Brain pericyte (primary cell): ENCODE measurements around the gene TTC28.

Experiments
- DNase-seq: peaks from one replicate; pipeline ENCODE4 v3.0.0-alpha.2; 2012; ENCODE audit warnings: low read depth, low spot score

TTC28 gene

DNA sequence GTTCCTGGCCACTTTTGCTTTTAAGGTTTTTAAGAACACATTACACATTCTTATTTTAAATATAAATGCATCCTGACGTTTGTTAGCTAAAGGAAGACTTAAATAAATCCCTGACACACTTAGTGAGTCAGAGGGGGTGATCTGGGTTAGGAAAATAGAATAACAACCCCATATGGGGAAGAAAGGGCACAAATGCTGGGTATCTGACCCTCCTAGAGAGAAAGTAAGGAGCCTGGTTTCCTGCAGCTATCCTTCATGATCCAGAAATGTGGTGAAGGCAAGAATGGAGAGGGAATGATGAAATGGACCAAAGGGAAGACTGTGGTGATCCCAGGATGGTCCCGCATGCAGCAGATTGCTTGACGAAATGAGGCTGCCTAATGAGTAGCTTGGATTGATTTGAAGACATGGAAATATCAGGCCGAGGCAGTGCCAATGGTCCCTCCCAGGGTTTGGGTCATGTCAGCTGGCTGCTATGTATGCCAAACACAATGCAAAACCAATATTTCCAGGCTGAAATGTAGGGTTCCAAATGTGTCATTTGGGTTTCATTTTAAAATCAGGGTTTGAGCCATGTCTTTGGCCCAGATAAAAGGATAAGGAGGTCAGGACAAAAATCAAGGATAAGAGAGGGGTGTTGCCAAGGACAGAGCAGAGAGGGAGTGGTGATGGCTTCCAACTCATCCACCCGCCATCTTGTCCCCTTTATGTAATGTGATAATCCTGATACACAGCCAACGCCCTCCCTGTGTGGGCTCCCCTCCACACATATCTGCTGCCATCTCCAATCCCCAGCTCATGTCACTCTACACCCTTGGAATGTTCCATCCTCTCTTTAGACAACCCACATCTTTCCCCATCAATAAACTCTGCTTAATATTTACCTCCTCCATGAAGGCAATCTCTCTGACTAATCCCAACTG lies 625.5 kb downstream of the TTC28 start:
- peak; percentile 61 for DNase-seq

DNA sequence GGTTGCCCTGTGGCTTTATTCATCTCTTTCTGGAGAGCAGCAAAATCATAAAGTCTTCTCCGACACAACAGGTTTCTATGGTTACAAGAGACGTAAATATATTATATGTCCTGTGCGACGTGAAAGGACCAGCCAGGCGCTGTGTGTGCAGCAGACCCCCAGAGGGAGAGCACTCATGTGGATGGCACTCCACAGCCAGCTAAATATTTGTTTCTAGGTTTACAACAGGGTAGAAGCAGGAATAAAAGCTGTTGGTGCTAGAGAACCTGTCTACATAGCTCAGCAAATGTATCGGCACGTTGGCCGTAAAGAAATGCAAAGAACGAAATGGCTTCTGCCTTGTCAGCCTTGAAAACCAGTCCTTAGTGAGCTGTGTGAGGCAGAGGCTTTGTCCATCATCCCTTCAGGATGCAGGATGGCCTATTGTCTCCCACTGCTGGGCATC lies 626.8 kb downstream of the TTC28 start:
- DNase-seq: no peak

DNA sequence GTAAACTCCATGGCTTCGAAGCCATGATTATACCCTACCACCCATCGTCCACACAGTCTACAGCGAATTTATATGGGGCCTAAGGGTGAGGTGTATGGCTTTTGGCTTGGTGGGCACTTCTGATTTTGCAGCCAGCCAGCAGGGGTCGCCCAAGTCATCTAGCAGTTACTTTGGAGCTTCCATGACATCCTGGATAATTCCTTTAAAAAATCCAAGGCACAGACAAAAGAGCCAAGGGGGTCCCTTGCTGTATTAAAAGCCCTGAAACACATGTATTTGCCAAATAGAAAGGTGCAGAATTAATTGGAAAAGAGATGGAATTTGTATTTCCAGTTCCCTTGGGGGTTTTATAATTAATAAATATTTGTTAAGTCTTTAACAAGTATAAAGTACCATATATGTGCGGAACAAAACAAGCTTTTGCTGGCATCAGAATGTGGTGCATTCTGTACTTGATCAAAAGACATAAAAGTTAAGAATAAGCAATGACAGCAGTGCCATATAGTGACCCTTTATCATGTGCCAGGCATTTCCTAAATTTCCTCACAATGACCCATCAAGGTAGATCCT lies 627.8 kb downstream of the TTC28 start:
- DNase-seq: no peak

DNA sequence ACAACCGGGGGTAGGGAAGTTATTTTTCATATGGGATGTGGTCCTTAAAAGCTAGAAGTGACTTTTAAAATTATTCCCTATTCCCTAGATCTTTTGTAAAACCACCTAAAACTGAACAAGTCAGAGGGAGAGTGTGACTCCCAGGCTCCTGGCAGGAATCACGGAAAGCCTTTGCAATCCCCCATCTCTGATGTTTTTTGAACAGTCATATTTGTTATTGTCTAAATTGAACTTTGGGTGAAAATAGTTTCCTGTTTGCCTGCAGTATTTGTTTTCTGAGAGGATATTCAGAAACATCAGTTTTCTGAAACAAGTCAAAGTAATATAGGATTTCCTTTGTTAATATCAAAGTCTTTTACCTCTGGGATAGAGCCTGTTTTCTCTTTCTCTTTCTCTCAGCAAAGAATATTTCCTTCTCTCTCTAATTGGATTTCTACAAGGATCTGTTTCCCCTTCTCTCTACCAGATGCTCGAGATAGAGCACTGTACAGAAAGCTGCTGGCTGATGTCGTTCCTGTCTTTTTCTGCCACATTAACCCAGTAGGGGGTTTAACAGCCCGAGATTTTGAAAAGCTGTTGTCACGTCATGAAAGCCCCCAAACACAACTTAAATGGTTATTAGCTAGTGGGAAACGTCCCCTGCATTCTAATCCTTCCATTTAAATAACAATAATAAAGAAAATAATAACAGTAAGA lies 628.4 kb downstream of the TTC28 start:
- no peak for DNase-seq

DNA sequence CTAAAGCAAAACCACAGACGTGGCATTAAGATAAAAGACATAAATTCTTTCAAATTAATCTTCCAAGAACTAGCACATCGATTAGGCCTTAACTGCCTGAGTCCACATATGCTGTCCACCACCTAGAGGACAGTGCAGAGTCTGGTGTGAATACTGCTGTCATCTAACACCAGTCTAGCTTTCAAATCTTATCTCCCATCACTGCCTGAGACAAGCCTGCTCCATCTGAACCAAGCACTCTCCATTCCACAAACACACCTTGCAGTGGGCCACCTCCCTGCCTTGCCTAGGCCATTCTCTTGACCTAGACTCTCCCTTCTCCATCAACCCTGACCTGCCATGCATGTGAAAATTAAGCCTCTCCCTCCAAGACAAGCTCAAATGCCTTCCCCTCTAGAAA lies 631.1 kb downstream of the TTC28 start:
- no peak for DNase-seq

DNA sequence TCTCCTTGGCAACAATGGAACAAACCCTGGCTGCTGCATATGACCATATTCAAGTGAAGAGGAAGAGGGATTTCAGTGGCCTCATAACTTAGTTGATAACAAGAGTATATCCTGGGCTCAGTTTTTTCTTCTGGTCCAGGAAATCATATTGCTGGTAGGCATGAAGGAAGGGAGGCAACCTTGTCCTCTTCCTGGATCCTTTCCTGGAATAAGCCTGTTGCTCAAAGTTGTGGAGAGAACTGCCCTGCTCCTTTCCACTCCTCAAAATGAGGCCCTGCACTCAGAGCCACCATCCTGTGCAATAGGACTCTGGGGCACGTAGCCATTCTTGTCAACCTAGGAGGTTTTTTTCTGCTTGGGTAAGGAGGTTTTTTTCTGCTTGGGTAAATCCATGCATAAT lies 631.9 kb downstream of the TTC28 start:
- DNase-seq: no peak

DNA sequence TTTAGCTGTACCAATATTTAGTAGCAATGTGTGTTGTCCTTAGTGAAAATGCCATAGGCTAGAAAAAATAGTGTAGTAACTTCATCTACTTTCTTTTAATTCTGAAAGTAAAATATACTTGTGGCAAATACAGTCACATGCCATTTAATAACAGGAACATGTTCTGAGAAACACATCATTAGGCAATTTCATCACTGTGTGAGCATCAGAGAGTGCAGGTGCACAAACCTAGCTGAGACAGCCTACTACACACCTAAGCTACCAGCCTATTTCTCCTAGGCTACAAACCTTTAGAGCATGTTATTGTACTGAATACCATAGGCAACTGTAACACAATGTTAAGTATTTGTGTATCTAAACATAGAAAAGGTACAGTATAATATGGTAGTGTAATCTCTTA lies 633.5 kb downstream of the TTC28 start:
- no peak for DNase-seq

DNA sequence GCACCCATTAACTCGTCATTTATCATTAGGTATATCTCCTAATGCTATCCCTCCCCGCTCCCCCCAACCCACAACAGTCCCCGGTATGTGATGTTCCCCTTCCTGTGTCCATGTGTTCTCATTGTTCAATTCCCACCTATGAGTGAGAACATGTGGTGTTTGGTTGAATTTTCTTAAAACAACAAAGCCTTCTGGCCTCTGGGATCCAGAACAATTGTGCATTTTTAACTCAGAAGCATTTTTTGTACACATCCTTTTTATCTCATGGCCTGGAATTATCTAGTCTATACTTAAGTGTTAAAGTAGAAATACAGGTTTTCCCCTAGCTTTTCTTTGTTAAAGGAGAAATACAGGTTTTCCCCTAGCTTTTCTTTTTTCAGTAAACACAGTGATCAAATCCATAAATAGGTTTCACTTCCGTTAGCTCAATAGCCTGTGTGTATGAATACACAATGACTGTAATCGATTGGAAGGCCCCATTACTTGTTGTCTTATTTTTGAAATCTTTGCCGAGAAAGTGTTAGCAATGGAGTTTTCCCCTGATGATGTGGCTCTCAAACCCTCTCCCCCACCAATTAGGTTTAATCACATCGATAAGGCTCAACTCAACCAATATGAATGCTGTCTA lies 635.0 kb downstream of the TTC28 start:
- DNase-seq: no peak

DNA sequence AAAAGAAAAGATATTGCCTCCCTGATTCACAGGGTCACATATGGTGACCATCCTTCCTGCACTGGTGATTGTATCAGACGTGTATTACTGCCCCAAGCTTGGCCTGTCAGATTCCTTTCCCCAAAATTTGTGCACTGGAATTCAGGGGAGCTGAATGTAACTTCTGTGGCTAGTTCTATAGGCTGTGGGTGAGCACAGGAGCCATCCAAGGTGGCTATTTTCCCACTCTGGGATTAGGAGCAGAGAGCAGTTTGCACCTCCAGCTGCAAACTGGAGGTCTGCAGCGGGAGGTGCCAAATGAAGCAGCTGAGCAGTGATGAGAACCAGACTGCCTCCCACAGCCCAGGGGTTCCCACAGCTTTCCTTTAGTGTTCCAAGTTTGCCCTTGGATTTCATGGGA lies 636.4 kb downstream of the TTC28 start:
- DNase-seq: no peak

DNA sequence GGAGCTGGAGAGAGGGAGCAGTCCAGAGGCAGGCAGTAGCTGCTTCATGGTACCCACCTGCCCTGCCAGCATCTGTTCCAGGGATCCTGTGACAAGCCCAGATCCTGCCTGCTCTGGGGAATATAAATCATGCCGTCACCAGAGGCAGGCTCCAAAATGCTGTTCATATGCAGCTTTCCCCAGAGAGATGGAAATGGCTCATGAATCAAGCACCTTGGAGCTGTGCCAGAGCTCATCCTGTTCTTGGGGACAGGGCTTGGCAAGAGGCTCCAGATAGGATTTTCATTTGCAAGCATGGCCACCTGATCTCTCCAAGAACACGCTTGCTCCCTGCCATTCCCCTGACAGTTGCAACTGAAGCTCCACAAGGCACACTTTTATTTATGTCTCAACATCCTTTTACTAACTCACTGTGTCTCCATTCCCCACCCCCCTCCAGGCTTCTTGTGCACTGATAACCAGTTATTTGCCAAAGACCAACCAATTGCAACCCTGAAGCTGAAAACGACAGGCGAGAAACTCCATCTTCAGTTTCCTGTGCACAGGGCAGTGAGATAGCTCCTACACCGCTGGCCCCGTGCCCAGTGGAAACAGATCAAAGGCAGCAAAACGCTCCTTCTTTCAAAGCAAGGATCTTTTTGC lies 644.8 kb downstream of the TTC28 start:
- DNase-seq: no peak

DNA sequence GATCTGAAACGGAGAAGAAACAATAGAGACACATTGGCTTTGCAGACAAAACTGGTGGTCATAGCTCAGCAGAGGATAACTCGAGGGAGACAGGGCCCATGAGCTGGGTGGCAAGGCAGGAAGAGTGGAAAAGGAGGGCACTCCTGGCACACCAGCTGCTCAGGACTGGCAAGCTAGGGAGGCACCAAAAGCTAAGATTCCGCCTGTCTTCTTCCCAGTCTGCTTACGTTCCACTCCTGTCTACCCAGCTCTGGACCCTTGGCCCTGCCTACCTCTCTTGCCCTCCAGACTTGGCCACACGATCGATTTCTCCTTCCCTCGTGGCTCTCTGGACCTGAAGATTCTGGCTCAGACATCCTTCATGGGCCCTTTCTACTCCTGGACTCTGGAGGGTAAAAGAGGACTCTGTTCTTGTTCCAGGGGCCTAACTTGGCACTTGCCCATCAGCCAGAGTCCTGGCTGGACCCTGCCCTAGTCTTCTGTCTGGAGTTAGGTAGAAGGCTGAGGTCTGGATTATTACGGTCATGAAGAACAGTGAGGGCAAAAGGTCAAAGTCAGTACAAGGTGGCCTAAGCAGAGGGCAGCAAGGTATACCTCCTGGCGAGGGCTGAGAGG lies 645.4 kb downstream of the TTC28 start:
- no peak for DNase-seq

DNA sequence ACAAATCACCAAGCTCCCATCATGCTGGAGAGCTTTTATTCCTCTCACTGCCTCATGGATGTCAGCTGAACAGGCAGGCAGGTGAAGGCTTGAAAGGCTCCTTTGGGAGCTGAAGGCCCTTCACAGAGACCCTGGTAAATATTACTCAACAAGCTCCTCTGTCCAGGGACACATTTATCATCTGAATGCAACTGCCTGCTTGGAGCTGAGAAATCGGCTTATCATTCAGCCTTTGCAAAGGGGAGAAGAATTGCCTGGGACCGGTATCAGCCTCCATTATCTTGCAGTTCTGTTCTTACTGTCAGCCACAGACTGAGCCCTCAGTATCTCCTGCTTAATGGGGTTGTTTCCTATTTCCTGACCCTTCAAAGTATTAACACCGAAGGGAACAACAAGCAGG lies 646.8 kb downstream of the TTC28 start:
- DNase-seq: no peak

DNA sequence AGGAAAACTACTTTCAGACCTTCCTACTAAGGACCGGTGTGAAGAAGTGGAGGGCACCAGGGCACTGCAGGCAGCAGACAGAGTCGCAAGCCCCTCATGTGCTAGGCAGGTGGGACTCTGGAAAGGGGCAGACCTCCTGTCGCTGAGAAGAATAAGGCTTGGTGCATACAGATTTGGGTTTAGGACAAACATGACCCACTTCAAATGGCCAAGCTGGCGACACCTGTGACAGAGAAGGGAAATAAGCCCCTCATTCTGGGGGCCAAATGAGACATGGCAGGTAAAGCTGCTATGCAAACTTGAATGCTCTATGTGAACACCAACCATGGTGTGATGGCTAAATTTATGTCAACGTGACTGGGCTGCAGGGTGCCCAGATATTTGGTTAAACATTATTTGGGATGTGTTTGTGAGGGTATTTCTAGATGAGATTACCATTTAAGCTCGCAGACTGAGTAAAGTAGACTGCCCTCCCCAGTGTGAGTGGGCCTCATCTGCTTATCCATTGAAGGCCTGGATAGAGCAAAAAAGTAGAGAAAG lies 648.2 kb downstream of the TTC28 start:
- no peak for DNase-seq

DNA sequence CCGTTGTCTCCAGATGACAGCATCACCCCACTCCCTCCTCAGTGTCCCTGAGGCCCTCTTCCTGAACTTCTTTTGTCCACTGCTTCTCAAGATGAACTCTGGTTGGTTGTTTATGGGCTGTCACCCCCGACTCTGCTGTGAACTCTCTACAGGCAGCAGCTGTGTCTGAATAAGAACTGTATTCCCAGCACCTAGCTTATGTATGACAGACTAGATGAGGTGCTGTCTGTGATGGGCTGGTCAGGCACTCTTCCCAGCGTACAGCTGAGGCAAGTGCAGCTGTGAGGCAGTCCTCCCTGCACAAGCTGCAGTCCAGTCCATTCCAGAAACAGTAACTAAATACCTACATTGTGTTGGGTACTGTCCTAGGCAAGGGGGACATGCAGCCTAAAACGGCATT lies 649.2 kb downstream of the TTC28 start:
- no peak for DNase-seq

DNA sequence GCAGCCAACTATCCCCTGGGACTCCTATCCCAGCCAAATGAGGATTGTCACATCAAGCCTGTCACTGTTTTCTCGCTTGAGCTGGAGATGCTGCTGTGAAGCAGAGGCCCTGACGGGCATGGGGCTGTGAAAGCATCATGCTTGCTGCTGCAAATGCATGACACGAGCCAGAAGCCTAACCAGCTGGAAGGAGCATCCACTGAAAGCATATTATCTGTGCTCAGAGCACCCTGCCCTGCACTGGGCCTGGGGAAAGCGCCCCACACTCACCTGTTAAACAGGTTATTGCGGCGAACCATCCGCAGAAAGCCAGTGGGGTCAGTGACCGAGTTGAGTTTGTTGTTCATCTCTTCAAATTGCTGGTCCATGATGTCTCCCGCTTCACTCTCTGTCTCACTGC lies 649.7 kb downstream of the TTC28 start:
- no peak for DNase-seq

DNA sequence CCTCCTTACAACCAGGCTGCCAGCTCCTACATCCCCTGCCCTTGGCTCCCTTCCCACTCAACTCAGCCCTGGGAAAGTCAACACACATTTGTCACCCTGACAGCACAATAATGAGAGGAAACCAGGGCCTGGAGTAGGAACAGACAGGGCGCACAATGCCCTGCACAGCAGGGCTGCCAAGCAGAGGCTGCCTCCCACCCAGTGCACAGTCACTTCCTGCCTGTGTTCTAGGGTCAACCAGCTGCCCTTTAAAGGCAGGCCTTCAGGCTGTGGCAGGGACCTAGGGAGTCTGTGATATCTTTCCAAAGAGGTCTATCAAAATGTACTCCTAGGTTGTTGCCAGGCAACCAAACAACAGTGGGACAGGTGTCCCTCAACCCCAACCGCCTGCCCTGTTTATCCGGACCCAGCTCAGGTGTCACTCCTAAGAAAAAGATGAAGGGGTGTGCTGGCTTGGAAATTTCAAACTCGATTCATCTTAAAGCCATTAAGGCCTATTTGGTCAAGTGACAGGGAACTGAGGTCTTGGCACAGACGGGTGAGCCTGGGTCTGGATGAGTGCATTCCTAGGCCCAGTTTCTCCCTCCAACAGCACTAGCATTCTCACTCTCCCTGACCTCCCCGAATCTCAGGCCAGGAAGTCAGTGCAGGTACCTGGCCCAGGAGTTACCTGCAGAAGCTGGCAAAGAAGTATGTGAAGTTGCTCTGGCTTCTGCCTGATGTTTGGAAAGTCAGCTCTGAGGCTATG lies 650.3 kb downstream of the TTC28 start:
- no peak for DNase-seq

DNA sequence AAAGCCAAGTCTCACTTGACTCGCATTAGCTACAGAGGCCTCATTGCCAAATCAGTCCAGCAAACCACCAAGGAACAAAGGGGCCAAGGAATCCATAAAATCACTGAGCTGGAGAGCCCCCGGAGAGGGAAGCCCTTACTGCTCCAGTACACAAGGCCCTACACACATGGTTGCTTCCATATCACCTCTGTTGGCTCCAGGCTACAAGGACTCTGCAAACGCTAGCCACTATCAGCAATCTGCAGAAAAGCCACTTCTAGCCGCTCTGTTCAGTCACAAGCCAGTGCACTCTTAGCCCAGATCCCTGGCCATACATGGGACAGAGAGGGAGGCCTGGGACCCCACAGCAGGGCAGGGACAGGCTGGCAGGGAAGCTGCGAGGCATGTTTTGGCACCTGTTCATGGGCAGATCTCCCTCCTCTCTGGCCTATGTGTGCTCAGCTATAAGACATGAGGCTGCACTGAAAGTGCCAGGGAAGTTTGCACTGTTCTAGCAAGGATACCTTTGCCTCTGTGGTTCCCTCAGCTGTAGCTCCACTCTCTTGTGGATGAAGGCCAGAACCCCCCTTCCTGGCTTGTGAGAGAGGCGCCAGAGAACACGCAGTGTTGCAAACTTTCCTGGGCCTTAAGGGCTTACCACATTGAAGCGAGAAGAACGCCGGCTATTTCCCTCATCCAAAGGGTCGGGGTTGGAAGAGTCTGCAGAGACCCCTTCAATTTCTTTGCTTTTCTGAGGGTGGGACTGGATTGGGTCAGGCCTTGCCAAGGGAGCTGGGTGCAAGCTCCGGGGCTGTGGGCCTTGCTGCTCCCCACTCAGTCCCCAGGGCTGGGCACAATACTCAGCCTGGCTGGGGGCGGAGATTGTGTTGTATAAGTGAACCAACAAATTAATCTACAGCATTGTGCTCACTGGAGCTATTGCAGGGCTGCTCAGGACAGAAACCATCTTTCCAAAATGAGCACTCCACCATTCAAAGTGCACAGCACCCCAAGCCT lies 651.9 kb downstream of the TTC28 start:
- no peak for DNase-seq

DNA sequence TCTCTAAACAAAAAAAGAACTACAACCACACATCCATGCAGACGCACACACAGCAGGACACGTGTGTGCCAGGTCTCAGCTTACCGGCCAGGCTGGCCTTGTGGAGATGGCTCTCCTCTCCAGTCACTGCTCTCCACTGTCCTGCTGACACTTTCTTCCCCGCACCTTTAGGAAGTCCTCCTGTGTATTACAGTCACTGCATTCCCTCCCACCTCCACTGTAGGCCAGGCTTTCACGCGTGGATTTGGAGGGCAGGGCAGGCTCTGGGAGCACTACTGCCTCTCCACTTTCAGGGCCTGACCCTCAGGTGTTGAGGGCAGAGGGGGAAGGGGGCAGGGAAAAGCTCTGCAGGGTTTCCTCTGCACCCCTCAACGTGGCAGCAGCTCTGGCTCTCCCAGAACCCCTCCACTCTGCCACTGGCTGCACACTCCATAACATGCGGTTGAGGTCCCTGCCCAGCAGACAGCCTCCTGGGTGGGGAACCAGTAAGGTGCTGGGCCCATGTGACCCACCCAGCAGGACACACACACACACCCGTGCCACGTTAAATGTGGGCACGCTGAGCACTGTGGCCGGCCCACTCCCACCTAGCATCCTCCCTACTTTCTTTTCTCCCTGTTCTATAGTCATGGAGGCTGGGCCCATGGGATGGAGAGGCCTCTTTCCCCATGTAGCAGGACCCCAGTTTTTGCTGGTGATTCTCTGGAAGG lies 653.6 kb downstream of the TTC28 start:
- no peak for DNase-seq
